ENCODE measurements around the gene FCRLA.

DNA sequence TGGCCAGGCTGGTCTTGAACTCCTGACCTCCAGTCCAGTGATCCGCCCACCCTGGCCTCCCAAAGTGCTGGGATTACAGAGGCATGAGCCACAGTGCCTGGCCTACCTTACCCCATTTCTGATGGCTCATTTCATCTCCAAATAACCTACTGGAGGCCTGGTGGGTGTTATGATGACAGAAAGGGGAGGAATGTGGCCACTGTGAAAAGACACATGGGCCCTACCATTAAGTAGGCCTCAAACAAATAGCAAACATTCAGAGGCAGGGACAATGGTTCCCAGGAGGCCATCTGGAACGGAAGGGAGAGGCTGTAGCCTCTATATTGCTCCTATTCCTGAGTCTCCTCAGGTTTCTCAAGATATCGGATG, 932 bp upstream of the FCRLA start:
- TF ChIP-seq, protein P1, sequence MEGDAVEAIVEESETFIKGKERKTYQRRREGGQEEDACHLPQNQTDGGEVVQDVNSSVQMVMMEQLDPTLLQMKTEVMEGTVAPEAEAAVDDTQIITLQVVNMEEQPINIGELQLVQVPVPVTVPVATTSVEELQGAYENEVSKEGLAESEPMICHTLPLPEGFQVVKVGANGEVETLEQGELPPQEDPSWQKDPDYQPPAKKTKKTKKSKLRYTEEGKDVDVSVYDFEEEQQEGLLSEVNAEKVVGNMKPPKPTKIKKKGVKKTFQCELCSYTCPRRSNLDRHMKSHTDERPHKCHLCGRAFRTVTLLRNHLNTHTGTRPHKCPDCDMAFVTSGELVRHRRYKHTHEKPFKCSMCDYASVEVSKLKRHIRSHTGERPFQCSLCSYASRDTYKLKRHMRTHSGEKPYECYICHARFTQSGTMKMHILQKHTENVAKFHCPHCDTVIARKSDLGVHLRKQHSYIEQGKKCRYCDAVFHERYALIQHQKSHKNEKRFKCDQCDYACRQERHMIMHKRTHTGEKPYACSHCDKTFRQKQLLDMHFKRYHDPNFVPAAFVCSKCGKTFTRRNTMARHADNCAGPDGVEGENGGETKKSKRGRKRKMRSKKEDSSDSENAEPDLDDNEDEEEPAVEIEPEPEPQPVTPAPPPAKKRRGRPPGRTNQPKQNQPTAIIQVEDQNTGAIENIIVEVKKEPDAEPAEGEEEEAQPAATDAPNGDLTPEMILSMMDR (IDR thresholded peaks at IDR 0.05) = no peak
- TF ChIP-seq POLR2A (IDR thresholded peaks at IDR 0.05) = no peak
